IMR-90 (cell line): ENCODE measurements around the gene VDR.

Source experiments
- RFX5 ChIP-seq: IDR thresholded peaks from 2 replicates; pipeline ENCODE4 v1.8.0; 2012; ENCODE audit warnings: low read depth, mild to moderate bottlenecking, low read length, moderate library complexity
- TF ChIP-seq, protein P1 (sequence below): conservative IDR thresholded peaks from 2 replicates; pipeline ENCODE4 v1.5.1; 2012; ENCODE audit warnings: mild to moderate bottlenecking, low read depth, low read length, improper control_type of control experiment

DNA sequence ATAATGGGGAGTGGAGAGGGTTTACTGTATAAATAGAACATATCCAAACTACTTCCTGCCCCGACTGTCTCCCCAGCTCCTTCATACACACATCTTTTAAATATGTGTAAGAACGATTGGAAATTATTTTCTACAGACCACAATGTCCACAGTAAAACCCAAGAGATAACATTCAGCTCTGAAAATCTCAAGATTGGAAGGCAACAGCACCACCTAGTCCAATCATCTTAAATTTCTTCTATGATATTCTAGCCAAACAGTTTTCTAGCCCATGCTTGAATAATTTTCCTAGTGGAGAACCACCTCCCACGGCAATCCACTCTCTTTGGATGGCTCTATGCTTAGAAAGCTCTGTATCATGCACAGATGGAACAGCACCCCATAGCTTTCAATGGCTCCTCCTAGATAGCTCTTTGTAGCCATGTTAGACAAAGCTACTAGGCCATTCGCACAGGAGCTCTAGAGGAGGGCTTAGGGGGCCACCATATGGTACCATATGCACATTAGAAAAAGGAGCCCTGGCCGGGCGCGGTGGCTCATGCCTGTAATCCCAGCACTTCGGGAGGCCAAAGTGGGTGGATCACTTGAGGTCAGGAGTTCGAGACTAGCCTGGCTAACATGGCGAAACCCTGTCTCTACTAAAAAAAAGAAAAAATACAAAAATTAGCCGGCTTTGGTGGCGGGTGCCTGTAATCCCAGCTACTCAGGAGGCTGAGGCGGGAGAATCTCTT lies 18.1 kb downstream of the VDR start:
- TF ChIP-seq, protein P1, sequence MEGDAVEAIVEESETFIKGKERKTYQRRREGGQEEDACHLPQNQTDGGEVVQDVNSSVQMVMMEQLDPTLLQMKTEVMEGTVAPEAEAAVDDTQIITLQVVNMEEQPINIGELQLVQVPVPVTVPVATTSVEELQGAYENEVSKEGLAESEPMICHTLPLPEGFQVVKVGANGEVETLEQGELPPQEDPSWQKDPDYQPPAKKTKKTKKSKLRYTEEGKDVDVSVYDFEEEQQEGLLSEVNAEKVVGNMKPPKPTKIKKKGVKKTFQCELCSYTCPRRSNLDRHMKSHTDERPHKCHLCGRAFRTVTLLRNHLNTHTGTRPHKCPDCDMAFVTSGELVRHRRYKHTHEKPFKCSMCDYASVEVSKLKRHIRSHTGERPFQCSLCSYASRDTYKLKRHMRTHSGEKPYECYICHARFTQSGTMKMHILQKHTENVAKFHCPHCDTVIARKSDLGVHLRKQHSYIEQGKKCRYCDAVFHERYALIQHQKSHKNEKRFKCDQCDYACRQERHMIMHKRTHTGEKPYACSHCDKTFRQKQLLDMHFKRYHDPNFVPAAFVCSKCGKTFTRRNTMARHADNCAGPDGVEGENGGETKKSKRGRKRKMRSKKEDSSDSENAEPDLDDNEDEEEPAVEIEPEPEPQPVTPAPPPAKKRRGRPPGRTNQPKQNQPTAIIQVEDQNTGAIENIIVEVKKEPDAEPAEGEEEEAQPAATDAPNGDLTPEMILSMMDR, result no peak; the same call in 1 of the 2 replicates
- TF ChIP-seq RFX5, result no peak
